Panc1 (cell line): ENCODE results near the gene IER5L.

Experiments used
- POLR2AphosphoS5 ChIP-seq: IDR thresholded peaks from 2 replicates; pipeline ENCODE4 v1.6.1; 2012; ENCODE audit warnings: mild to moderate bottlenecking, low read depth, low read length, moderate library complexity
- SIN3A ChIP-seq: IDR thresholded peaks from 2 replicates; pipeline ENCODE4 v1.6.1; 2012; ENCODE audit warnings: low read depth, mild to moderate bottlenecking, low read length, moderate library complexity, borderline replicate concordance; ENCODE audit not compliant: insufficient read depth
- TCF7L2 ChIP-seq: IDR thresholded peaks from 2 replicates; pipeline ENCODE4 v1.6.1; 2011; ENCODE audit warnings: mild to moderate bottlenecking, low read depth, low read length, inconsistent platforms
- TF ChIP-seq, protein P1 (sequence below): fragments of 450-650 bp; IDR thresholded peaks from 2 replicates; pipeline ENCODE4 v1.5.1; 2017; ENCODE audit warnings: mild to moderate bottlenecking
- TF ChIP-seq, protein P2 (sequence below), 2 experiments: IDR thresholded peaks; 2 replicates each; pipeline ENCODE4 v1.6.1; 2011 to 2012; ENCODE audit warnings: low read depth in 2 of 2, control low read depth in 1 of 2, low read length in 1 of 2, mild to moderate bottlenecking in 1 of 2, moderate library complexity in 1 of 2; ENCODE audit not compliant: insufficient read depth in 1 of 2

DNA sequence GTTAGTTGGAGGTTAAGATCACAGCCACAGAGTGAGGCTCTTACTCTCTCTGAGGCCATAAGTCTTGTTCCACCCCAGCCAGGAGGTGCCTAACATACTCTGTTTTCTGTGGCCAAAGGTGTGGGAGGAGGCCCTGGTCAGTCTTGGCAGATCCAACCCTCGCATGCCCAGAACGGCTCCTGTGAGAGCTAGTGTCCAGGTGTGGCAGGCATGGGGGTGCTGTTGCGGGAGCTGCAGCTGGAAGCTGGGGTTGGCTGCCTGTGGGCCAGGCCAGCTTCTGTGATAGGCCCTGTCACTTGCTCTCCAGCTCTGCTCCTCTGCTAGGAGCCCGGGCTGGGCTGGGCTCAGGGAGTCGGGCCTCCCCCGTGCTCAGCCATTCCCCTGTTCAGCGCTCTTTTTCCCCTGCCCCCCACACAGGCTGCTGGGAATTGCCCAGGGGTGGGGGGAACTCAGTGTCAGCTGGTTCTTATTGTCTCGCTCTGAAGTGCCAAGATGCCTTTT, 31.6 kb downstream of the IER5L start:
- TF ChIP-seq, protein P1, sequence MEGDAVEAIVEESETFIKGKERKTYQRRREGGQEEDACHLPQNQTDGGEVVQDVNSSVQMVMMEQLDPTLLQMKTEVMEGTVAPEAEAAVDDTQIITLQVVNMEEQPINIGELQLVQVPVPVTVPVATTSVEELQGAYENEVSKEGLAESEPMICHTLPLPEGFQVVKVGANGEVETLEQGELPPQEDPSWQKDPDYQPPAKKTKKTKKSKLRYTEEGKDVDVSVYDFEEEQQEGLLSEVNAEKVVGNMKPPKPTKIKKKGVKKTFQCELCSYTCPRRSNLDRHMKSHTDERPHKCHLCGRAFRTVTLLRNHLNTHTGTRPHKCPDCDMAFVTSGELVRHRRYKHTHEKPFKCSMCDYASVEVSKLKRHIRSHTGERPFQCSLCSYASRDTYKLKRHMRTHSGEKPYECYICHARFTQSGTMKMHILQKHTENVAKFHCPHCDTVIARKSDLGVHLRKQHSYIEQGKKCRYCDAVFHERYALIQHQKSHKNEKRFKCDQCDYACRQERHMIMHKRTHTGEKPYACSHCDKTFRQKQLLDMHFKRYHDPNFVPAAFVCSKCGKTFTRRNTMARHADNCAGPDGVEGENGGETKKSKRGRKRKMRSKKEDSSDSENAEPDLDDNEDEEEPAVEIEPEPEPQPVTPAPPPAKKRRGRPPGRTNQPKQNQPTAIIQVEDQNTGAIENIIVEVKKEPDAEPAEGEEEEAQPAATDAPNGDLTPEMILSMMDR: no peak
- TF ChIP-seq POLR2AphosphoS5: no peak
- TF ChIP-seq, protein P2, sequence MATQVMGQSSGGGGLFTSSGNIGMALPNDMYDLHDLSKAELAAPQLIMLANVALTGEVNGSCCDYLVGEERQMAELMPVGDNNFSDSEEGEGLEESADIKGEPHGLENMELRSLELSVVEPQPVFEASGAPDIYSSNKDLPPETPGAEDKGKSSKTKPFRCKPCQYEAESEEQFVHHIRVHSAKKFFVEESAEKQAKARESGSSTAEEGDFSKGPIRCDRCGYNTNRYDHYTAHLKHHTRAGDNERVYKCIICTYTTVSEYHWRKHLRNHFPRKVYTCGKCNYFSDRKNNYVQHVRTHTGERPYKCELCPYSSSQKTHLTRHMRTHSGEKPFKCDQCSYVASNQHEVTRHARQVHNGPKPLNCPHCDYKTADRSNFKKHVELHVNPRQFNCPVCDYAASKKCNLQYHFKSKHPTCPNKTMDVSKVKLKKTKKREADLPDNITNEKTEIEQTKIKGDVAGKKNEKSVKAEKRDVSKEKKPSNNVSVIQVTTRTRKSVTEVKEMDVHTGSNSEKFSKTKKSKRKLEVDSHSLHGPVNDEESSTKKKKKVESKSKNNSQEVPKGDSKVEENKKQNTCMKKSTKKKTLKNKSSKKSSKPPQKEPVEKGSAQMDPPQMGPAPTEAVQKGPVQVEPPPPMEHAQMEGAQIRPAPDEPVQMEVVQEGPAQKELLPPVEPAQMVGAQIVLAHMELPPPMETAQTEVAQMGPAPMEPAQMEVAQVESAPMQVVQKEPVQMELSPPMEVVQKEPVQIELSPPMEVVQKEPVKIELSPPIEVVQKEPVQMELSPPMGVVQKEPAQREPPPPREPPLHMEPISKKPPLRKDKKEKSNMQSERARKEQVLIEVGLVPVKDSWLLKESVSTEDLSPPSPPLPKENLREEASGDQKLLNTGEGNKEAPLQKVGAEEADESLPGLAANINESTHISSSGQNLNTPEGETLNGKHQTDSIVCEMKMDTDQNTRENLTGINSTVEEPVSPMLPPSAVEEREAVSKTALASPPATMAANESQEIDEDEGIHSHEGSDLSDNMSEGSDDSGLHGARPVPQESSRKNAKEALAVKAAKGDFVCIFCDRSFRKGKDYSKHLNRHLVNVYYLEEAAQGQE (IDR thresholded peaks at IDR 0.05; ENCODE audit: insufficient read depth in 1 of 2, low read depth in 2 of 2, low read length in 1 of 2): no peak
- no peak for TF ChIP-seq SIN3A
- TF ChIP-seq TCF7L2: no peak
